K562 (cell line): ENCODE results near the gene PCBP3. TPM values are rescaled to one million over a fixed set of nuclear protein-coding genes. Genes with fewer than 3 reads are reported as not detected.

Source experiments
- ATAC-seq: fragments of 200-7000 bp; cut with Tn5 transposase; 3 replicates; pipeline ENCODE4 v1.9.1; 2020; ENCODE audit warnings: moderate library complexity
- BruUV-seq: library from RNA; stranded (reverse); fragments of 400-500 nt; replicated peaks from 2 replicates; lab custom pipeline; 2021; lab: Mats Ljungman, UMichigan
- CTCF ChIA-PET: fragments of 300-600 bp; formaldehyde crosslinking; extraction: SDS; loops from one replicate; lab custom pipeline; 2021; ENCODE audit warnings: low intra/inter-chr PET ratio; lab: Yijun Ruan, JAX
- POLR2A ChIA-PET: fragments of 300-600, 350-650 bp; sonication (Branson Sonifier 250); formaldehyde crosslinking; extraction: SDS; loops from one replicate; lab custom pipeline; 2021; ENCODE audit warnings: antibody characterized with exemption, inconsistent platforms; lab: Yijun Ruan, JAX
- DNase-seq, 4 experiments: peaks; one replicate each; pipeline versions ENCODE4 v3.0.0 to v3.0.0-alpha.2; 2011 to 2018; ENCODE audit warnings: low spot score in 3 of 4, mixed read lengths in 3 of 4; ENCODE audit errors: extremely low read depth in 1 of 4
- FAIRE-seq: peaks from 2 replicates; lab custom pipeline; 2011; peaks lifted over from hg19 to GRCh38; lab: Jason Lieb, UNC
- H2AFZ ChIP-seq: 2 replicates; pipeline ENCODE4 v1.6.0; 2011; ENCODE audit warnings: low read depth, low read length, control low read depth, inconsistent platforms
- H3K27ac ChIP-seq: fragments of 200-600 bp; 3 replicates; pipeline ENCODE4 v1.8.0; 2011; ENCODE audit warnings: low read depth, mild to moderate bottlenecking, control low read depth, inconsistent platforms, low read length, moderate library complexity, mixed read lengths; ENCODE audit errors: extremely low read depth
- H3K27me3 ChIP-seq, 2 experiments: fragments of 300-600 bp in 1 of 2; 2 replicates in 1 of 2; 3 replicates in 1 of 2; pipeline versions ENCODE4 v1.6.0 to v1.8.0; 2011; ENCODE audit warnings: inconsistent platforms in 2 of 2, low read length in 2 of 2, mild to moderate bottlenecking in 1 of 2, mixed read lengths in 1 of 2, moderate library complexity in 1 of 2; ENCODE audit not compliant: control insufficient read depth in 2 of 2, insufficient read depth in 2 of 2
- H3K36me3 ChIP-seq: fragments of 300-600 bp; 3 replicates; pipeline ENCODE4 v1.8.0; 2011; ENCODE audit warnings: mild to moderate bottlenecking, low read length, inconsistent platforms; ENCODE audit not compliant: control insufficient read depth, insufficient read depth
- H3K4me1 ChIP-seq, 2 experiments: fragments of 200-600 bp in 1 of 2; replicated peaks in 1 of 2; 2 replicates in 1 of 2; 3 replicates in 1 of 2; pipeline versions ENCODE4 v1.5.1 to v1.8.0; 2011; ENCODE audit warnings: inconsistent platforms in 2 of 2, low read length in 2 of 2, mild to moderate bottlenecking in 1 of 2, mixed read lengths in 1 of 2, moderate library complexity in 1 of 2; ENCODE audit not compliant: control insufficient read depth in 2 of 2, insufficient read depth in 2 of 2
- H3K4me2 ChIP-seq: 2 replicates; pipeline ENCODE4 v1.6.1; 2011; ENCODE audit warnings: low read length, control low read depth, inconsistent platforms, mixed read lengths; ENCODE audit not compliant: insufficient read depth
- H3K4me3 ChIP-seq: fragments of 200-600 bp; sonication (generic), shearing (Covaris generic); 2 replicates; pipeline ENCODE4 v1.5.1; 2016; ENCODE audit warnings: control low read depth, inconsistent platforms
- H3K79me2 ChIP-seq: fragments of 200-600 bp; 3 replicates; pipeline ENCODE4 v1.8.0; 2011; ENCODE audit warnings: low read length, inconsistent platforms; ENCODE audit not compliant: control insufficient read depth, insufficient read depth
- H3K9ac ChIP-seq, 2 experiments: 2 replicates each; pipeline versions ENCODE4 v1.6.0 to v1.6.1; 2011; ENCODE audit warnings: low read depth in 2 of 2, low read length in 2 of 2, control low read depth in 1 of 2, inconsistent platforms in 1 of 2, mild to moderate bottlenecking in 1 of 2, mixed read lengths in 1 of 2; ENCODE audit not compliant: insufficient read depth in 1 of 2
- H3K9me1 ChIP-seq: one replicate; pipeline ENCODE4 v1.6.0; 2011; ENCODE audit warnings: inconsistent platforms, mild to moderate bottlenecking, low read length, moderate library complexity; ENCODE audit not compliant: control insufficient read depth, insufficient read depth
- H3K9me3 ChIP-seq: replicated peaks from 2 replicates; pipeline ENCODE4 v1.5.1; 2011; ENCODE audit warnings: low read depth, low read length, inconsistent platforms; ENCODE audit not compliant: control insufficient read depth, insufficient read depth
- H4K20me1 ChIP-seq: replicated peaks from 2 replicates; pipeline ENCODE4 v1.6.1; 2011; ENCODE audit warnings: low read length, inconsistent platforms, mixed read lengths; ENCODE audit not compliant: control insufficient read depth, insufficient read depth
- PYGO2 ChIP-seq: fragments of 450-650 bp; IDR thresholded peaks from 2 replicates; pipeline ENCODE4 v1.6.1; 2016; ENCODE audit warnings: mild to moderate bottlenecking, missing genetic modification characterization, moderate library complexity, missing compliant biosample characterization
- SAFB ChIP-seq: fragments of 200-400 bp; formaldehyde crosslinking; IDR thresholded peaks from 2 replicates; pipeline ENCODE4 v1.6.1; 2017; ENCODE audit warnings: low read depth, low read length, borderline replicate concordance
- ZNF263 ChIP-seq: sonication (generic); formaldehyde crosslinking; IDR thresholded peaks from 2 replicates; pipeline ENCODE4 v1.8.0; 2022; ENCODE audit warnings: mild to moderate bottlenecking, missing genetic modification reagents, borderline replicate concordance
- WGBS: fragments of 100-300 bp; shearing (Covaris generic); methylation state at CpG from one replicate; pipeline ENCODE4 v1.1.6; 2016; ENCODE audit warnings: low coverage, mixed read lengths; ENCODE audit not compliant: insufficient coverage; ENCODE audit errors: missing lambda C conversion rate; 5-methylcytosine and 5-hydroxymethylcytosine counted together
- in situ Hi-C: fragments of 300-500 bp; cut with MboI; formaldehyde crosslinking; loops from 4 replicates; pipeline ENCODE4 v1.15.0; 2018; ENCODE audit warnings: inconsistent platforms, mixed read lengths
- intact Hi-C: fragments of 100-400 bp; cut with micrococcal nuclease; formaldehyde crosslinking; loops from 2 replicates; pipeline ENCODE4 v1.14.2; 2022
- polyA plus RNA-seq, 8 experiments: library from polyadenylated mRNA; depleted of rRNA in 4 of 8; stranded (reverse) in 5 of 8; unstranded in 3 of 8; fragments of >200 nt; fragmentation: Nextera tagmentation in 2 of 8; fragmentation: Illumina TruSeq in 1 of 8; extraction: Ambion mirVana in 2 of 8; extraction: Trizol in 1 of 8; gene quantifications; 2 replicates each; pipeline versions ENCODE4 v1.2.1 to v1.2.3, GENCODE V29; 2011 to 2014; ENCODE audit warnings: inconsistent platforms in 1 of 8, missing spikeins in 1 of 8
- total RNA-seq, 7 experiments: library from RNA; depleted of rRNA in 6 of 7; stranded (reverse); fragments of >200 nt in 6 of 7; fragmentation: Illumina TruSeq in 2 of 7; extraction: Trizol in 2 of 7; gene quantifications; 2 replicates each; pipeline versions ENCODE4 v1.2.1 to v1.2.3, GENCODE V29; 2011 to 2021; ENCODE audit warnings: low replicate concordance in 1 of 7
- TF ChIP-seq, protein P1 (sequence below): sonication (generic); formaldehyde crosslinking; IDR thresholded peaks from 2 replicates; pipeline ENCODE4 v1.8.0; 2023; ENCODE audit warnings: mild to moderate bottlenecking, missing genetic modification reagents

PCBP3 gene
- total and polyA plus RNA-seq, 9 of the 15 experiments (the other 6 are each of a cell fraction or from before 2014, with no cell fraction given), result 0.18 TPM; not detected in 8

GRCh38 chr21:45976701-45977311 is 333.3 kb downstream of the PCBP3 start:
- no TSS peak for BruUV-seq
- POLR2A ChIA-PET, result no interaction called here
- Histone ChIP-seq H3K27ac (no peak overlapping the region), H3K9me3 (no peaks in the 10 kb centered on the region)
- ATAC-seq, result no peak
- TF ChIP-seq, protein P1, sequence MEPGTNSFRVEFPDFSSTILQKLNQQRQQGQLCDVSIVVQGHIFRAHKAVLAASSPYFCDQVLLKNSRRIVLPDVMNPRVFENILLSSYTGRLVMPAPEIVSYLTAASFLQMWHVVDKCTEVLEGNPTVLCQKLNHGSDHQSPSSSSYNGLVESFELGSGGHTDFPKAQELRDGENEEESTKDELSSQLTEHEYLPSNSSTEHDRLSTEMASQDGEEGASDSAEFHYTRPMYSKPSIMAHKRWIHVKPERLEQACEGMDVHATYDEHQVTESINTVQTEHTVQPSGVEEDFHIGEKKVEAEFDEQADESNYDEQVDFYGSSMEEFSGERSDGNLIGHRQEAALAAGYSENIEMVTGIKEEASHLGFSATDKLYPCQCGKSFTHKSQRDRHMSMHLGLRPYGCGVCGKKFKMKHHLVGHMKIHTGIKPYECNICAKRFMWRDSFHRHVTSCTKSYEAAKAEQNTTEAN (CRISPR knock-in tag), result no peak
- TF ChIP-seq SAFB, result no peak
- TF ChIP-seq PYGO2, result no peak
- TF ChIP-seq ZNF263 (CRISPR knock-in tag), result peak; percentile 74
- TF ChIP-seq, all 486 proteins: peak for 1
- H3K79me2 ChIP-seq, result no peaks in the 10 kb centered on the region
- H3K4me3 ChIP-seq, result no peak overlapping the region
- H3K27me3 ChIP-seq, result peaks cover 32 to 48% of the 10 kb centered on the region in 2 experiments
- no peaks in the 10 kb centered on the region for H3K36me3 ChIP-seq
- intact Hi-C loops, result loop anchor here (10.0 kb wide), 1 partner anchor 68 kb away; no protein-coding TSS in a partner anchor
- no peak overlapping the region for H3K9ac ChIP-seq
- CTCF ChIA-PET, result no interaction called here
- WGBS, result 27% methylated on average over 9 of the region's 11 CpGs
- no peaks in the 10 kb centered on the region for H3K9me1 ChIP-seq
- in situ Hi-C loops, result no loop called here
- peaks cover 6 to 51% of the 10 kb centered on the region in 2 experiments for H3K4me1 ChIP-seq
- H2AFZ ChIP-seq, result no peak overlapping the region
- no peak overlapping the region for H3K4me2 ChIP-seq
- FAIRE-seq (no peak), DNase-seq (no peak)
- no peaks in the 10 kb centered on the region for H4K20me1 ChIP-seq
